Measurements from ENCODE around the gene MED14. TPM values are rescaled to one million over a fixed set of nuclear protein-coding genes. Genes with fewer than 3 reads are reported as not detected.
A peak's percentile ranks its signal among the peaks of the same experiment; 100 is the strongest.

The MED14 gene
- total RNA-seq, 1 donor: 24.8 TPM

DNA sequence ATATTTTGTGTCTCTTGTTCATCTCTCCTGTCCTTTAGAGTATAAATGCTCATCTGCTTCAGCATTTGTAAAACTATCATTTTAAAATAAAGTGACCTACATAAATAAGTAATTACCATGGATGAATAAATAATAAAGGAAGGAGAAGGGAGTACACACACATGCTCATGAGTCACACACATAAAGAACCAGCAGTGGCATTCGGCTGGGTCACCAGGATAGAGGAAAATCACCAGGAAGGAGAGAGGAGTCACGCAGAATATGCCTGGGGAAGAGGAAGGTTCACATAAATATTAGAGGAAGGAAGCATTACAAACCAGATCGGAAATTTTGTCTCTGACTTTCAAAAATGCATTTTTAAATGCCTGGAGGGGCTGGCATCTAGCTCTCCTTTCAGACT, 38.5 kb upstream of the MED14 start:
- no peak overlapping the region for H3K4me3 ChIP-seq (ENCODE audit: low read depth, low read length)
- peak; percentile 13 for DNase-seq (ENCODE audit: low read depth)
- TF ChIP-seq, protein P1, sequence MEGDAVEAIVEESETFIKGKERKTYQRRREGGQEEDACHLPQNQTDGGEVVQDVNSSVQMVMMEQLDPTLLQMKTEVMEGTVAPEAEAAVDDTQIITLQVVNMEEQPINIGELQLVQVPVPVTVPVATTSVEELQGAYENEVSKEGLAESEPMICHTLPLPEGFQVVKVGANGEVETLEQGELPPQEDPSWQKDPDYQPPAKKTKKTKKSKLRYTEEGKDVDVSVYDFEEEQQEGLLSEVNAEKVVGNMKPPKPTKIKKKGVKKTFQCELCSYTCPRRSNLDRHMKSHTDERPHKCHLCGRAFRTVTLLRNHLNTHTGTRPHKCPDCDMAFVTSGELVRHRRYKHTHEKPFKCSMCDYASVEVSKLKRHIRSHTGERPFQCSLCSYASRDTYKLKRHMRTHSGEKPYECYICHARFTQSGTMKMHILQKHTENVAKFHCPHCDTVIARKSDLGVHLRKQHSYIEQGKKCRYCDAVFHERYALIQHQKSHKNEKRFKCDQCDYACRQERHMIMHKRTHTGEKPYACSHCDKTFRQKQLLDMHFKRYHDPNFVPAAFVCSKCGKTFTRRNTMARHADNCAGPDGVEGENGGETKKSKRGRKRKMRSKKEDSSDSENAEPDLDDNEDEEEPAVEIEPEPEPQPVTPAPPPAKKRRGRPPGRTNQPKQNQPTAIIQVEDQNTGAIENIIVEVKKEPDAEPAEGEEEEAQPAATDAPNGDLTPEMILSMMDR (IDR thresholded peaks at IDR 0.05; ENCODE audit: insufficient read depth, low read length): no peak

DNA sequence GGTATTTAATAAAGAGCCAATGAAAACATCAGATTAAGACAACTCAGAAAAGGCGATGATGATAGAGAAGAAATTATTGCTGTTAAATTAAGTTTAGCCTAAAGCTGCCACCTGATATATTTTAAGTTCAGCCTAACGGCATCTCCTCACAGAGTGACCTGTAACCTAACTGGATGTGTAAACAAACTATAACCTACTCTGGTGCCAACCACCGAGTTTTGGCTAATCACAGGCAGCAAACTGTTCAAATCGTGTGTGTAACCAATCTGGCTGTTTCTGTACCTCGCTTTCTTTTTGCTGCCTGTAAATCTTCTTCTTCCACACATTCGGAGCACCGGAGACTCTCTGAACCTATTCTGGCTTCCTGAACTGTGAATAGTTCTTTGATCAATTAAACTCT, 37.8 kb upstream of the MED14 start:
- H3K4me3 ChIP-seq (ENCODE audit: low read depth, low read length): no peak overlapping the region
- no peak for DNase-seq (ENCODE audit: low read depth)
- TF ChIP-seq, protein P1 (IDR thresholded peaks at IDR 0.05; ENCODE audit: insufficient read depth, low read length): no peak

DNA sequence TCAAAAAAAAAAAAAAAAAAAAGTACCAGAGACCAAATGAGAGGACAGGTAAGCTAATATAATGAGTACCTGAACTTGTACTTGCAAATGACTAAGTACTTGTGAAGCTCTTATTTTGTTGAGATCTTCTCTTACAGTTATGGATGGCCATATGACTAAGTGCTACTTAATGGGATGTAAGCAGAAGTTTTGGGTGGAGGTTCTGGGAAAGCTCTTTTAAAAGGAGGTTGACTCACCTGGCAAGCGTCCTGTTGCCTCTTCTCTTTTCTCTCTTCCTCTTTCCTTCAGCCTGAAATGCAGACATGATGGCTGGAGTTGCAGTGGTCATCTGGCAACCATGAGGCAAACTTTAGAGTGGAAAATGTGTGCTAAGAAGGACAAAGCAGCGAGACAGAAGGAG, 36.9 kb upstream of the MED14 start:
- no peak overlapping the region for H3K4me3 ChIP-seq (ENCODE audit: low read depth, low read length)
- TF ChIP-seq, protein P1 (IDR thresholded peaks at IDR 0.05; ENCODE audit: insufficient read depth, low read length): no peak
- DNase-seq (ENCODE audit: low read depth): peak; percentile 70

DNA sequence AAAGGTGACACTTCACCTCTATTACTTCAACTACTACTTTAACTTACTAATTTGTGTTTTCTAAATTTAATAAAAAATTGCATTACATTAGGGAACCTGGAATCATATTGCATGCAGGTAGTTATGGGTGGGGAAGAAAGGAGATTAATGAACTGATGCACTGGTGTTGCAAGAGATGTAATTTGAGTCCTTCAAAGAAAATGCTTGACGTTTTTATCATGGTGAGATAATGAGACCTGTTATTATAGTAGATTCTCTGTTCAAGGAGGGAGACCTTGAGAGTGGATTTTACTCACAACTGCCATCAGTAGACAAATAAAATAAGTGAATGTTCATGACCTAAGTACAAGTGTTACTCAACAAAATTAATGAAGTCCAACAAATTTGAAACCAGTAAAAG, 26.4 kb upstream of the MED14 start:
- no peak for DNase-seq (ENCODE audit: low read depth)
- H3K4me3 ChIP-seq (ENCODE audit: low read depth, low read length): no peak overlapping the region
- TF ChIP-seq, protein P1 (IDR thresholded peaks at IDR 0.05; ENCODE audit: insufficient read depth, low read length): no peak

DNA sequence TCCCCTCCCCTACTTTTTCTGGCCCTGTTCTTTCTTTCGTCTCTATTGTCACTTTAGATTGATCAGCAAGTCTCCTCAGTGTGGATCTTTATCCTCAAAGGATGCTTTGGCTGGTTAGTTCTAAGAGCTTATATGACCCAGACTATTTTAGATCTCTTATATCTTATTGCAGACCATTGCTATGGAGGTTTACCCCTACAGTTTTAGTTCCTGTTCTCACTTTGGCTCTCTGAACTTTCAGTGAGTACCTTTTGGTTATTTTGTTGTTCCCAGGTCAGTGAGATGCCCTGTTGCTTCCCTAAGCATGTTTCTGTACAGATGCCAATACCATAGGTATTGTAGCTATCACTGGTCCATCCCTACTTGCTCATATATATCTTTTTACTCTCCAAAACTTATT, 24.0 kb upstream of the MED14 start:
- DNase-seq (ENCODE audit: low read depth): no peak
- H3K4me3 ChIP-seq (ENCODE audit: low read depth, low read length): no peak overlapping the region
- TF ChIP-seq, protein P1 (IDR thresholded peaks at IDR 0.05; ENCODE audit: insufficient read depth, low read length): no peak

DNA sequence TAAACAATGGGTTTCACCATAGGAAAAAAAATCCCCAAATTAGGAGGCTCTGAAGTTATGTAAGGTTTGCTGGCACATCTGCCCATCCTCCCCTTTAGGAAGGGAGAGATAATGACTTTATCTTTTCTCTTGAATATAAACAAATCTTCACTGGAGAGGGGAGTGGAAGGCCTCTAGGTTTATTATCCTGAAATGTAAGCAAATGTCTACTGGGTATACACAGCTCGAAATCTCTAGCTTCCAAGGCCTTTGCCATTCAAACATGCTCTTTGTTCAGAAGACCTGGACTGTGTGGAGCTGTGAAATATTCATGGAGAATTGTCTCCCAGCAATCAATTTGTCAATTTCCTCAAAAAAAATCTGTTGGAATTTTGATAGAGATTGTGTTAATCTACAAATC, 21.7 kb upstream of the MED14 start:
- TF ChIP-seq, protein P1 (IDR thresholded peaks at IDR 0.05; ENCODE audit: insufficient read depth, low read length): no peak
- H3K4me3 ChIP-seq (ENCODE audit: low read depth, low read length): no peak overlapping the region
- DNase-seq (ENCODE audit: low read depth): no peak
